K562 (cell line): ENCODE measurements around the gene AP3B1. TPM values are rescaled to one million over a fixed set of nuclear protein-coding genes. Genes with fewer than 3 reads are reported as not detected.
"Not testable (repeated sequence)": the region's sequence is repeated elsewhere in the genome, so short reads cannot be mapped to it uniquely, and the experiment has no call there.

Experiments used
- ATAC-seq: fragments of 200-7000 bp; cut with Tn5 transposase; 3 replicates; pipeline ENCODE4 v1.9.1; 2020; ENCODE audit warnings: moderate library complexity
- BruUV-seq: library from RNA; stranded (reverse); fragments of 400-500 nt; replicated peaks from 2 replicates; lab custom pipeline; 2021; lab: Mats Ljungman, UMichigan
- CTCF ChIA-PET: fragments of 300-600 bp; formaldehyde crosslinking; extraction: SDS; loops from one replicate; lab custom pipeline; 2021; ENCODE audit warnings: low intra/inter-chr PET ratio; lab: Yijun Ruan, JAX
- POLR2A ChIA-PET: fragments of 300-600, 350-650 bp; sonication (Branson Sonifier 250); formaldehyde crosslinking; extraction: SDS; loops from one replicate; lab custom pipeline; 2021; ENCODE audit warnings: antibody characterized with exemption, inconsistent platforms; lab: Yijun Ruan, JAX
- DNase-seq, 4 experiments: peaks; one replicate each; pipeline versions ENCODE4 v3.0.0 to v3.0.0-alpha.2; 2011 to 2018; ENCODE audit warnings: low spot score in 3 of 4, mixed read lengths in 3 of 4; ENCODE audit errors: extremely low read depth in 1 of 4
- FAIRE-seq: peaks from 2 replicates; lab custom pipeline; 2011; peaks lifted over from hg19 to GRCh38; lab: Jason Lieb, UNC
- H2AFZ ChIP-seq: 2 replicates; pipeline ENCODE4 v1.6.0; 2011; ENCODE audit warnings: low read depth, low read length, control low read depth, inconsistent platforms
- H3K27ac ChIP-seq: fragments of 200-600 bp; 3 replicates; pipeline ENCODE4 v1.8.0; 2011; ENCODE audit warnings: low read depth, mild to moderate bottlenecking, control low read depth, inconsistent platforms, low read length, moderate library complexity, mixed read lengths; ENCODE audit errors: extremely low read depth
- H3K27me3 ChIP-seq, 2 experiments: fragments of 300-600 bp in 1 of 2; 2 replicates in 1 of 2; 3 replicates in 1 of 2; pipeline versions ENCODE4 v1.6.0 to v1.8.0; 2011; ENCODE audit warnings: inconsistent platforms in 2 of 2, low read length in 2 of 2, mild to moderate bottlenecking in 1 of 2, mixed read lengths in 1 of 2, moderate library complexity in 1 of 2; ENCODE audit not compliant: control insufficient read depth in 2 of 2, insufficient read depth in 2 of 2
- H3K36me3 ChIP-seq: fragments of 300-600 bp; 3 replicates; pipeline ENCODE4 v1.8.0; 2011; ENCODE audit warnings: mild to moderate bottlenecking, low read length, inconsistent platforms; ENCODE audit not compliant: control insufficient read depth, insufficient read depth
- H3K4me1 ChIP-seq, 2 experiments: fragments of 200-600 bp in 1 of 2; replicated peaks in 1 of 2; 2 replicates in 1 of 2; 3 replicates in 1 of 2; pipeline versions ENCODE4 v1.5.1 to v1.8.0; 2011; ENCODE audit warnings: inconsistent platforms in 2 of 2, low read length in 2 of 2, mild to moderate bottlenecking in 1 of 2, mixed read lengths in 1 of 2, moderate library complexity in 1 of 2; ENCODE audit not compliant: control insufficient read depth in 2 of 2, insufficient read depth in 2 of 2
- H3K4me2 ChIP-seq: 2 replicates; pipeline ENCODE4 v1.6.1; 2011; ENCODE audit warnings: low read length, control low read depth, inconsistent platforms, mixed read lengths; ENCODE audit not compliant: insufficient read depth
- H3K4me3 ChIP-seq: fragments of 200-600 bp; sonication (generic), shearing (Covaris generic); 2 replicates; pipeline ENCODE4 v1.5.1; 2016; ENCODE audit warnings: control low read depth, inconsistent platforms
- H3K79me2 ChIP-seq: fragments of 200-600 bp; 3 replicates; pipeline ENCODE4 v1.8.0; 2011; ENCODE audit warnings: low read length, inconsistent platforms; ENCODE audit not compliant: control insufficient read depth, insufficient read depth
- H3K9ac ChIP-seq, 2 experiments: 2 replicates each; pipeline versions ENCODE4 v1.6.0 to v1.6.1; 2011; ENCODE audit warnings: low read depth in 2 of 2, low read length in 2 of 2, control low read depth in 1 of 2, inconsistent platforms in 1 of 2, mild to moderate bottlenecking in 1 of 2, mixed read lengths in 1 of 2; ENCODE audit not compliant: insufficient read depth in 1 of 2
- H3K9me1 ChIP-seq: one replicate; pipeline ENCODE4 v1.6.0; 2011; ENCODE audit warnings: inconsistent platforms, mild to moderate bottlenecking, low read length, moderate library complexity; ENCODE audit not compliant: control insufficient read depth, insufficient read depth
- H3K9me3 ChIP-seq: replicated peaks from 2 replicates; pipeline ENCODE4 v1.5.1; 2011; ENCODE audit warnings: low read depth, low read length, inconsistent platforms; ENCODE audit not compliant: control insufficient read depth, insufficient read depth
- H4K20me1 ChIP-seq: replicated peaks from 2 replicates; pipeline ENCODE4 v1.6.1; 2011; ENCODE audit warnings: low read length, inconsistent platforms, mixed read lengths; ENCODE audit not compliant: control insufficient read depth, insufficient read depth
- WGBS: fragments of 100-300 bp; shearing (Covaris generic); methylation state at CpG from one replicate; pipeline ENCODE4 v1.1.6; 2016; ENCODE audit warnings: low coverage, mixed read lengths; ENCODE audit not compliant: insufficient coverage; ENCODE audit errors: missing lambda C conversion rate; 5-methylcytosine and 5-hydroxymethylcytosine counted together
- in situ Hi-C: fragments of 300-500 bp; cut with MboI; formaldehyde crosslinking; loops from 4 replicates; pipeline ENCODE4 v1.15.0; 2018; ENCODE audit warnings: inconsistent platforms, mixed read lengths
- intact Hi-C: fragments of 100-400 bp; cut with micrococcal nuclease; formaldehyde crosslinking; loops from 2 replicates; pipeline ENCODE4 v1.14.2; 2022
- polyA plus RNA-seq, 8 experiments: library from polyadenylated mRNA; depleted of rRNA in 4 of 8; stranded (reverse) in 5 of 8; unstranded in 3 of 8; fragments of >200 nt; fragmentation: Nextera tagmentation in 2 of 8; fragmentation: Illumina TruSeq in 1 of 8; extraction: Ambion mirVana in 2 of 8; extraction: Trizol in 1 of 8; gene quantifications; 2 replicates each; pipeline versions ENCODE4 v1.2.1 to v1.2.3, GENCODE V29; 2011 to 2014; ENCODE audit warnings: inconsistent platforms in 1 of 8, missing spikeins in 1 of 8
- total RNA-seq, 7 experiments: library from RNA; depleted of rRNA in 6 of 7; stranded (reverse); fragments of >200 nt in 6 of 7; fragmentation: Illumina TruSeq in 2 of 7; extraction: Trizol in 2 of 7; gene quantifications; 2 replicates each; pipeline versions ENCODE4 v1.2.1 to v1.2.3, GENCODE V29; 2011 to 2021; ENCODE audit warnings: low replicate concordance in 1 of 7
- TF ChIP-seq, protein P1 (sequence below), 2 experiments: fragments of 450-650 bp; IDR thresholded peaks; 2 replicates each; pipeline ENCODE4 v1.6.1; 2018; ENCODE audit warnings: mild to moderate bottlenecking in 2 of 2, low read depth in 1 of 2; ENCODE audit not compliant: partially characterized antibody in 2 of 2

AP3B1 gene
- total and polyA plus RNA-seq, 9 of the 15 experiments (the other 6 are each of a cell fraction or from before 2014, with no cell fraction given): 21.1 to 61.8 (median 42.2) TPM

DNA sequence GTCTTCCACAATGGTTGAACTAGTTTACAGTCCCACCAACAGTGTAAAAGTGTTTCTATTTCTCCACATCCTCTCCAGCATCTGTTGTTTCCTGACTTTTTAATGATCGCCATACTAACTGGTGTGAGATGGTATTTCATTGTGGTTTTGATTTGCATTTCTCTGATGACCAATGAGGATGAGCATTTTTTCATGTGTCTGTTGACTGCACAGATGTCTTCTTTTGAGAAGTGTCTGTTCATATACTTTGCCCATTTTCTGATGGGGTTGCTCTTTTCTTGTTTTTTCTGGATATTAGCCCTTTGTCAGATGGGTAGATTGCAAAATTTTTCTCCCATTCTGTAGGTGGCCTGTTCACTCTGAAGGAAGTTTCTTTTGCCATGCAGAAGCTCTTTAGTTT is 124.2 kb downstream of the AP3B1 start:
- H4K20me1 ChIP-seq, H3K27me3 ChIP-seq, H3K9me3 ChIP-seq: not testable (repeated sequence)
- TF ChIP-seq, protein P1, sequence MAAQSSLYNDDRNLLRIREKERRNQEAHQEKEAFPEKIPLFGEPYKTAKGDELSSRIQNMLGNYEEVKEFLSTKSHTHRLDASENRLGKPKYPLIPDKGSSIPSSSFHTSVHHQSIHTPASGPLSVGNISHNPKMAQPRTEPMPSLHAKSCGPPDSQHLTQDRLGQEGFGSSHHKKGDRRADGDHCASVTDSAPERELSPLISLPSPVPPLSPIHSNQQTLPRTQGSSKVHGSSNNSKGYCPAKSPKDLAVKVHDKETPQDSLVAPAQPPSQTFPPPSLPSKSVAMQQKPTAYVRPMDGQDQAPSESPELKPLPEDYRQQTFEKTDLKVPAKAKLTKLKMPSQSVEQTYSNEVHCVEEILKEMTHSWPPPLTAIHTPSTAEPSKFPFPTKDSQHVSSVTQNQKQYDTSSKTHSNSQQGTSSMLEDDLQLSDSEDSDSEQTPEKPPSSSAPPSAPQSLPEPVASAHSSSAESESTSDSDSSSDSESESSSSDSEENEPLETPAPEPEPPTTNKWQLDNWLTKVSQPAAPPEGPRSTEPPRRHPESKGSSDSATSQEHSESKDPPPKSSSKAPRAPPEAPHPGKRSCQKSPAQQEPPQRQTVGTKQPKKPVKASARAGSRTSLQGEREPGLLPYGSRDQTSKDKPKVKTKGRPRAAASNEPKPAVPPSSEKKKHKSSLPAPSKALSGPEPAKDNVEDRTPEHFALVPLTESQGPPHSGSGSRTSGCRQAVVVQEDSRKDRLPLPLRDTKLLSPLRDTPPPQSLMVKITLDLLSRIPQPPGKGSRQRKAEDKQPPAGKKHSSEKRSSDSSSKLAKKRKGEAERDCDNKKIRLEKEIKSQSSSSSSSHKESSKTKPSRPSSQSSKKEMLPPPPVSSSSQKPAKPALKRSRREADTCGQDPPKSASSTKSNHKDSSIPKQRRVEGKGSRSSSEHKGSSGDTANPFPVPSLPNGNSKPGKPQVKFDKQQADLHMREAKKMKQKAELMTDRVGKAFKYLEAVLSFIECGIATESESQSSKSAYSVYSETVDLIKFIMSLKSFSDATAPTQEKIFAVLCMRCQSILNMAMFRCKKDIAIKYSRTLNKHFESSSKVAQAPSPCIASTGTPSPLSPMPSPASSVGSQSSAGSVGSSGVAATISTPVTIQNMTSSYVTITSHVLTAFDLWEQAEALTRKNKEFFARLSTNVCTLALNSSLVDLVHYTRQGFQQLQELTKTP (IDR thresholded peaks at IDR 0.05; ENCODE audit: low read depth in 1 of 2, partially characterized antibody in 2 of 2): peak in 1 of 2 experiments; percentile 97
- TF ChIP-seq, all 486 proteins: peak for 1; not testable (repeated sequence) for 485
- CTCF ChIA-PET, H2AFZ ChIP-seq, H3K9ac ChIP-seq, in situ Hi-C loops, FAIRE-seq, DNase-seq, H3K4me3 ChIP-seq, H3K9me1 ChIP-seq, H3K4me1 ChIP-seq, intact Hi-C loops, H3K79me2 ChIP-seq, POLR2A ChIA-PET, BruUV-seq, H3K4me2 ChIP-seq, ATAC-seq, H3K27ac ChIP-seq: not testable (repeated sequence)
- peaks cover 19% of the 10 kb centered on the region; the same call in 1 of the 3 replicates for H3K36me3 ChIP-seq
- WGBS: 100% methylated on average over 1 of the region's 1 CpG
